ENCODE measurements around the gene MBD3L5. TPM values are rescaled to one million over a fixed set of nuclear protein-coding genes. Genes with fewer than 3 reads are reported as not detected.
A peak's percentile ranks its signal among the peaks of the same experiment; 100 is the strongest.

Gene MBD3L5
- total RNA-seq, 1 donor from 2014 or later = not detected

GRCh38 chr19:7072541-7072940 lies 42.2 kb downstream of the MBD3L5 start:
- Mint-ChIP-seq H3K27ac (no peak overlapping the region), H3K27me3 (ENCODE audit: insufficient read depth, low read depth) (peaks cover 5% of the 10 kb centered on the region), H3K4me3 (peak overlapping the region; percentile 79), H3K36me3 (peaks cover 46% of the 10 kb centered on the region), H3K9me3 (peaks cover 29% of the 10 kb centered on the region), H3K4me1 (peaks cover 3% of the 10 kb centered on the region)
- no peaks in the 10 kb centered on the region for H3K27me3 ChIP-seq
- H3K36me3 ChIP-seq = peaks cover 14% of the 10 kb centered on the region
- H3K4me3 ChIP-seq = no peak overlapping the region
- H3K27ac ChIP-seq = no peak overlapping the region
- H3K4me1 ChIP-seq = peaks cover 3% of the 10 kb centered on the region
- H3K9ac ChIP-seq = no peak overlapping the region
- peaks cover 6% of the 10 kb centered on the region for H3K9me3 ChIP-seq (ENCODE audit: low read depth)
- no peak for DNase-seq (ENCODE audit: low spot score)
- H3K79me2 ChIP-seq (ENCODE audit: low read depth) = peaks cover 16% of the 10 kb centered on the region
- H3K4me2 ChIP-seq = no peak overlapping the region
- no peak overlapping the region for H2AFZ ChIP-seq (replicated peaks)
- H4K20me1 ChIP-seq (ENCODE audit: low read depth) = peaks cover 4% of the 10 kb centered on the region
- H3F3A ChIP-seq (ENCODE audit: low read depth) = peaks cover 5% of the 10 kb centered on the region
- TF ChIP-seq, protein P1, sequence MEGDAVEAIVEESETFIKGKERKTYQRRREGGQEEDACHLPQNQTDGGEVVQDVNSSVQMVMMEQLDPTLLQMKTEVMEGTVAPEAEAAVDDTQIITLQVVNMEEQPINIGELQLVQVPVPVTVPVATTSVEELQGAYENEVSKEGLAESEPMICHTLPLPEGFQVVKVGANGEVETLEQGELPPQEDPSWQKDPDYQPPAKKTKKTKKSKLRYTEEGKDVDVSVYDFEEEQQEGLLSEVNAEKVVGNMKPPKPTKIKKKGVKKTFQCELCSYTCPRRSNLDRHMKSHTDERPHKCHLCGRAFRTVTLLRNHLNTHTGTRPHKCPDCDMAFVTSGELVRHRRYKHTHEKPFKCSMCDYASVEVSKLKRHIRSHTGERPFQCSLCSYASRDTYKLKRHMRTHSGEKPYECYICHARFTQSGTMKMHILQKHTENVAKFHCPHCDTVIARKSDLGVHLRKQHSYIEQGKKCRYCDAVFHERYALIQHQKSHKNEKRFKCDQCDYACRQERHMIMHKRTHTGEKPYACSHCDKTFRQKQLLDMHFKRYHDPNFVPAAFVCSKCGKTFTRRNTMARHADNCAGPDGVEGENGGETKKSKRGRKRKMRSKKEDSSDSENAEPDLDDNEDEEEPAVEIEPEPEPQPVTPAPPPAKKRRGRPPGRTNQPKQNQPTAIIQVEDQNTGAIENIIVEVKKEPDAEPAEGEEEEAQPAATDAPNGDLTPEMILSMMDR (IDR thresholded peaks at IDR 0.05) = no peak
- no peak for TF ChIP-seq EZH2 (IDR thresholded peaks at IDR 0.05)
- TF ChIP-seq EZH2phosphoT487 (IDR thresholded peaks at IDR 0.05) = no peak

- Mint-ChIP-seq H3K27me3 (ENCODE audit: insufficient read depth, low read depth) (no peaks in the 10 kb centered on the region), H3K27ac (no peak overlapping the region), H3K4me3 (no peak overlapping the region), H3K4me1 (no peaks in the 10 kb centered on the region), H3K9me3 (peaks cover 44% of the 10 kb centered on the region), H3K36me3 (peaks cover 65% of the 10 kb centered on the region)
- Histone ChIP-seq H3K27ac (no peak overlapping the region), H3K27me3 (no peaks in the 10 kb centered on the region), H3K4me3 (no peak overlapping the region), H3F3A (ENCODE audit: low read depth) (peaks cover 4% of the 10 kb centered on the region), H3K9ac (no peak overlapping the region), H3K4me1 (peaks cover 3% of the 10 kb centered on the region), H3K4me2 (no peak overlapping the region), H4K20me1 (ENCODE audit: low read depth) (peaks cover 4% of the 10 kb centered on the region), H3K9me3 (ENCODE audit: low read depth) (peaks cover 13% of the 10 kb centered on the region), H3K79me2 (ENCODE audit: low read depth) (peaks cover 13% of the 10 kb centered on the region), H2AFZ (replicated peaks) (no peak overlapping the region), H3K36me3 (peaks cover 34% of the 10 kb centered on the region)
- DNase-seq (ENCODE audit: low spot score) = no peak
- TF ChIP-seq EZH2 (IDR thresholded peaks at IDR 0.05) = no peak
- TF ChIP-seq, protein P1 (IDR thresholded peaks at IDR 0.05) = no peak
Measured at GRCh38 chr19:7074705-7075282, 44.4 kb downstream of the MBD3L5 start.

DNA sequence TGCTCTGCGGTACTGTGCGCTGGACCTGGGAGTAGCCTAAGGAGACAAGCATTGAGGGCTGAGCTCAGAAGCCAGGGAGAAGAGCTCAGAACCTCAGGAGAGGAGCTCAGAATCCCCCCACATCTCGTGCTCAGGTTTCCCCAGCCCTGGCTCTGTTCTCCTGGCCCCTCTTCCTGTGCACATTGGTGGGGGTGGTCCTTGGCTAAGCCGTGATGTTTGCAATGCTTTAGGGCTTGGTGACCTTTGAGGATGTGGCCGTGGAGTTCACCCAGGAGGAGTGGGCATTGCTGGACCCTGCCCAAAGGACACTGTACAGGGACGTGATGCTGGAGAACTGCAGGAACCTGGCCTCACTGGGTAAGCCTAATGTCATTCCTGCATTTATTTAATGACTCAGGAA lies 45.8 kb downstream of the MBD3L5 start:
- Histone ChIP-seq H2AFZ (replicated peaks) (no peak overlapping the region), H3K36me3 (peaks cover 42% of the 10 kb centered on the region), H3F3A (ENCODE audit: low read depth) (no peaks in the 10 kb centered on the region), H3K4me3 (no peak overlapping the region), H3K9ac (no peak overlapping the region), H3K4me1 (no peaks in the 10 kb centered on the region), H3K27me3 (no peaks in the 10 kb centered on the region), H3K79me2 (ENCODE audit: low read depth) (no peaks in the 10 kb centered on the region), H3K4me2 (no peak overlapping the region), H4K20me1 (ENCODE audit: low read depth) (no peaks in the 10 kb centered on the region), H3K9me3 (ENCODE audit: low read depth) (peaks cover 13% of the 10 kb centered on the region), H3K27ac (no peak overlapping the region)
- no peak for DNase-seq (ENCODE audit: low spot score)
- Mint-ChIP-seq H3K9me3 (peaks cover 55% of the 10 kb centered on the region), H3K4me1 (no peaks in the 10 kb centered on the region), H3K27me3 (ENCODE audit: insufficient read depth, low read depth) (no peaks in the 10 kb centered on the region), H3K36me3 (peaks cover 73% of the 10 kb centered on the region), H3K4me3 (no peak overlapping the region), H3K27ac (no peak overlapping the region)
- TF ChIP-seq EZH2 (IDR thresholded peaks at IDR 0.05) = no peak
- TF ChIP-seq, protein P1 (IDR thresholded peaks at IDR 0.05) = no peak
- no peak for TF ChIP-seq EZH2phosphoT487 (IDR thresholded peaks at IDR 0.05)
